ENCODE results near the gene PRSS1. TPM values are rescaled to one million over a fixed set of nuclear protein-coding genes. Genes with fewer than 3 reads are reported as not detected.
"Not testable (repeated sequence)": the region's sequence is repeated elsewhere in the genome, so short reads cannot be mapped to it uniquely, and the experiment has no call there.

Gene PRSS1
- total and polyA plus RNA-seq, 2 donors (not counting 3 experiments of a cell fraction or from before 2014, with no cell fraction given) = not detected

DNA sequence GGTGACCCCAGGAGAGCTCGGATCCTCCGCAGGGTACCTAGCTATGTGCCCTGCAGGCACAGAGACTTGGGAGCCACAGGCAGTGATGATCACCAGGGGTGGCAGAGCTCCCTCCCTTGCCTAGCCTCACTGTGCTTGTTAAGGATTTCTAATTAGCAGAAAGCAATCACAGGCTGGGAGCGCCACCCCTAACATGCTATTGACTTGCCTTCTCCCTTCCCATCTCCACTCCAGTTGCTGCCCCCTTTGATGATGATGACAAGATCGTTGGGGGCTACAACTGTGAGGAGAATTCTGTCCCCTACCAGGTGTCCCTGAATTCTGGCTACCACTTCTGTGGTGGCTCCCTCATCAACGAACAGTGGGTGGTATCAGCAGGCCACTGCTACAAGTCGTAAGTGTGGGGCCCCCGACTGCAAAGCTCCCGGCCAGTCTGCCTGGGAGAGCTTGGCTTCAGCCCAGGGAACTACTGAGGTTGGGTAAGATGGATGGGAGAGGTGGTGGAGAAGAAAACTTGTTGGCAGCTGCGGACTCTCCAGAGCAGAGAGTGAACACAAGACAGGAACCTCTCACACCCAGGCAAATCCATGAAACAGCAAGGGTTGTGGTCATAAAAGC, 1.2 kb downstream of the PRSS1 start:
- Histone ChIP-seq H3K4me3 (replicated peaks in 1 of 3; ENCODE audit: insufficient read depth in 1 of 3, low read depth in 1 of 3, low read length in 3 of 3) (no peak overlapping the region), H4K20me1 (replicated peaks; ENCODE audit: control insufficient read depth, extremely low read depth, insufficient read depth, low read length) (no peaks in the 10 kb centered on the region), H3K27me3 (ENCODE audit: control insufficient read depth in 2 of 2, insufficient read depth in 2 of 2, low read length in 2 of 2) (peaks cover 3 to 7% of the 10 kb centered on the region in 2 experiments), H3K4me2 (ENCODE audit: insufficient read depth, low read length) (no peak overlapping the region), H3K9me3 (replicated peaks; ENCODE audit: control insufficient read depth, insufficient read depth, low read length) (no peaks in the 10 kb centered on the region), H3K4me1 (ENCODE audit: control insufficient read depth, extremely low read depth, insufficient read depth, low read length) (peaks cover 3% of the 10 kb centered on the region), H3K9ac (replicated peaks; ENCODE audit: extremely low read depth, insufficient read depth, low read length) (no peak overlapping the region), H2AFZ (ENCODE audit: low read depth, low read length) (no peak overlapping the region), H3K79me2 (ENCODE audit: control insufficient read depth, insufficient read depth, low read length) (no peaks in the 10 kb centered on the region), H3K36me3 (ENCODE audit: control insufficient read depth in 2 of 2, extremely low read depth in 1 of 2, insufficient read depth in 2 of 2, low read length in 2 of 2) (no peaks in the 10 kb centered on the region), H3K9me1 (replicated peaks; ENCODE audit: control insufficient read depth, extremely low read depth, insufficient read depth, low read length) (no peaks in the 10 kb centered on the region), H3K27ac (ENCODE audit: insufficient read depth, low read depth, low read length) (no peak overlapping the region)
- no TSS peak for BruUV-seq (replicated peaks)
- CTCF ChIA-PET = interaction anchor here (1.2 to 2.5 kb wide), 4 partner anchors 11 to 37 kb away, joined by 4 to 8 read pairs (median 4); partner anchors contain the start of gene PRSS2
- dilution Hi-C loops (cut with MboI; ENCODE audit: extremely low pct_ligation_motif_present, low sequenced_read_pairs) = no loop called here
- FAIRE-seq (no peak), DNase-seq (ENCODE audit: low read depth, low spot score) (no peak)
- no peak for TF ChIP-seq CTCF (IDR thresholded peaks at IDR 0.05; ENCODE audit: extremely low read depth in 1 of 2, insufficient read depth in 1 of 2, low read depth in 1 of 2, low read length in 2 of 2)
- no peak for TF ChIP-seq POLR2A (IDR thresholded peaks at IDR 0.05; ENCODE audit: low read depth, low read length)
- no peak for TF ChIP-seq FOS (IDR thresholded peaks at IDR 0.05; ENCODE audit: borderline replicate concordance, insufficient read depth, low read length)
- no peak for TF ChIP-seq EZH2 (IDR thresholded peaks at IDR 0.05; ENCODE audit: borderline replicate concordance, low read depth, low read length, severe bottlenecking)
- POLR2A ChIA-PET = no interaction called here
- intact Hi-C loops (cut with micrococcal nuclease) = no loop called here

GRCh38 chr7:142751526-142752175, 2.4 kb downstream of the PRSS1 start:
- dilution Hi-C loops (cut with MboI; ENCODE audit: extremely low pct_ligation_motif_present, low sequenced_read_pairs); H3K9ac ChIP-seq (replicated peaks; ENCODE audit: extremely low read depth, insufficient read depth, low read length); H3K9me1 ChIP-seq (replicated peaks; ENCODE audit: control insufficient read depth, extremely low read depth, insufficient read depth, low read length); H3K79me2 ChIP-seq (ENCODE audit: control insufficient read depth, insufficient read depth, low read length); BruUV-seq (replicated peaks); POLR2A ChIA-PET; H3K4me1 ChIP-seq (ENCODE audit: control insufficient read depth, extremely low read depth, insufficient read depth, low read length); H2AFZ ChIP-seq (ENCODE audit: low read depth, low read length); H3K36me3 ChIP-seq (ENCODE audit: control insufficient read depth in 2 of 2, extremely low read depth in 1 of 2, insufficient read depth in 2 of 2, low read length in 2 of 2); H4K20me1 ChIP-seq (replicated peaks; ENCODE audit: control insufficient read depth, extremely low read depth, insufficient read depth, low read length); H3K4me3 ChIP-seq (replicated peaks in 1 of 3; ENCODE audit: insufficient read depth in 1 of 3, low read depth in 1 of 3, low read length in 3 of 3); H3K4me2 ChIP-seq (ENCODE audit: insufficient read depth, low read length); DNase-seq (ENCODE audit: low read depth, low spot score); H3K27ac ChIP-seq (ENCODE audit: insufficient read depth, low read depth, low read length); H3K27me3 ChIP-seq (ENCODE audit: control insufficient read depth in 2 of 2, insufficient read depth in 2 of 2, low read length in 2 of 2); H3K9me3 ChIP-seq (replicated peaks; ENCODE audit: control insufficient read depth, insufficient read depth, low read length); intact Hi-C loops (cut with micrococcal nuclease); FAIRE-seq: not testable (repeated sequence)
- CTCF ChIA-PET = interaction anchor here (1.7 to 2.5 kb wide), 2 partner anchors 10 to 20 kb away, joined by 4 to 8 read pairs; partner anchors contain the start of gene PRSS2

All from endothelial cell of umbilical vein (primary cell).